PC-3 (cell line): ENCODE measurements around the gene ARHGEF28. TPM values are rescaled to one million over a fixed set of nuclear protein-coding genes. Genes with fewer than 3 reads are reported as not detected.

ENCODE experiments used
- ATAC-seq: fragments of 200-7000 bp; cut with Tn5 transposase; 2 replicates; pipeline ENCODE4 v1.9.1; 2020; ENCODE audit warnings: mild to moderate bottlenecking, moderate library complexity
- BruUV-seq: library from RNA; stranded (reverse); fragments of 400-500 nt; replicated peaks from 2 replicates; lab custom pipeline; 2021; lab: Mats Ljungman, UMichigan
- CTCF ChIA-PET: fragments of 300-600 bp; sonication (Branson Sonifier 250); formaldehyde crosslinking; loops from one replicate; lab custom pipeline; 2022; ENCODE audit warnings: antibody characterized with exemption; lab: Charles Lee
- POLR2A ChIA-PET: fragments of 300-600 bp; sonication (Branson Sonifier 250); formaldehyde crosslinking; loops from one replicate; lab custom pipeline; 2022; ENCODE audit warnings: antibody characterized with exemption; ENCODE audit not compliant: unreplicated experiment; lab: Charles Lee
- DNase-seq: peaks from one replicate; pipeline ENCODE4 v3.0.0-alpha.2; 2015
- H2AFZ ChIP-seq: fragments of 300-600 bp; sonication (generic); 2 replicates; pipeline ENCODE4 v1.6.0; 2016; ENCODE audit warnings: antibody characterized with exemption, low read length
- H3F3A ChIP-seq: fragments of 300-600 bp; sonication (generic); one replicate; pipeline ENCODE4 v1.6.0; 2017; ENCODE audit warnings: antibody characterized with exemption, low read length, control low read depth, mild to moderate bottlenecking; ENCODE audit not compliant: unreplicated experiment
- H3K27ac ChIP-seq: fragments of 300-600 bp; sonication (generic); 2 replicates; pipeline ENCODE4 v1.5.1; 2016; ENCODE audit warnings: mild to moderate bottlenecking, low read length
- H3K27me3 ChIP-seq: fragments of 300-600 bp; sonication (generic); 2 replicates; pipeline ENCODE4 v1.6.1; 2016; ENCODE audit warnings: low read length, mixed read lengths
- H3K36me3 ChIP-seq: fragments of 300-600 bp; sonication (generic); 2 replicates; pipeline ENCODE4 v1.6.1; 2016; ENCODE audit warnings: low read depth, mixed run types, low read length, mixed read lengths
- H3K4me1 ChIP-seq: fragments of 300-600 bp; sonication (generic); 2 replicates; pipeline ENCODE4 v1.5.1; 2016; ENCODE audit warnings: low read length; ENCODE audit not compliant: insufficient read depth
- H3K4me2 ChIP-seq: fragments of 300-600 bp; sonication (generic); 2 replicates; pipeline ENCODE4 v1.6.0; 2016; ENCODE audit warnings: low read length
- H3K4me3 ChIP-seq: fragments of 300-600 bp; sonication (generic); 2 replicates; pipeline ENCODE4 v1.5.1; 2016; ENCODE audit warnings: mild to moderate bottlenecking, low read length, mixed read lengths
- H3K79me2 ChIP-seq: fragments of 300-600 bp; sonication (generic); 2 replicates; pipeline ENCODE4 v1.6.1; 2017; ENCODE audit warnings: low read length, mixed read lengths
- H3K9ac ChIP-seq: fragments of 300-600 bp; sonication (generic); 2 replicates; pipeline ENCODE4 v1.6.0; 2016; ENCODE audit warnings: mild to moderate bottlenecking, low read length
- H3K9me2 ChIP-seq: fragments of 300-600 bp; sonication (generic); replicated peaks from 2 replicates; pipeline ENCODE4 v1.6.1; 2016; ENCODE audit warnings: mixed run types, low read length, mixed read lengths
- H3K9me3 ChIP-seq: fragments of 300-600 bp; sonication (generic); 2 replicates; pipeline ENCODE4 v1.6.1; 2016; ENCODE audit warnings: low read length, mixed read lengths
- H4K20me1 ChIP-seq: fragments of 300-600 bp; sonication (generic); 2 replicates; pipeline ENCODE4 v1.6.1; 2016; ENCODE audit warnings: low read length, mixed read lengths
- CTCF ChIP-seq: fragments of 300-600 bp; sonication (generic); conservative IDR thresholded peaks from 2 replicates; pipeline ENCODE4 v1.5.1; 2017; ENCODE audit warnings: antibody characterized with exemption, low read depth, mild to moderate bottlenecking, low read length
- EZH2 ChIP-seq: fragments of 300-600 bp; sonication (generic); IDR thresholded peaks from one replicate; pipeline ENCODE4 v1.6.1; 2017; ENCODE audit warnings: antibody characterized with exemption, mild to moderate bottlenecking, low read length; ENCODE audit not compliant: unreplicated experiment
- EZH2phosphoT487 ChIP-seq: fragments of 300-600 bp; sonication (generic); IDR thresholded peaks from 2 replicates; pipeline ENCODE4 v1.6.1; 2018; ENCODE audit warnings: mild to moderate bottlenecking, antibody characterized with exemption, low read length, borderline replicate concordance
- intact Hi-C: fragments of 100-400 bp; cut with micrococcal nuclease; formaldehyde crosslinking; loops from 2 replicates; pipeline ENCODE4 v1.9.0; 2023
- total RNA-seq: library from RNA; depleted of rRNA; stranded (reverse); fragments of >200 nt; gene quantifications from 2 replicates; pipeline ENCODE4 v1.2.3, GENCODE V29; 2014

ARHGEF28 gene
- total RNA-seq, 1 experiment from 2014 or later = 24.2 TPM

GRCh38 chr5:73841641-73842040 lies 215.6 kb downstream of the ARHGEF28 start:
- POLR2A ChIA-PET = no interaction called here
- H3K4me2 ChIP-seq = no peak overlapping the region
- CTCF ChIA-PET = no interaction called here
- intact Hi-C loops = no loop called here
- 0 out of 2 replicates have a peak, but pooled peaks cover 7% of the 10 kb centered on the region for H3K9me3 ChIP-seq
- no peak for ATAC-seq
- no peaks in the 10 kb centered on the region for H3F3A ChIP-seq
- H3K79me2 ChIP-seq = no peaks in the 10 kb centered on the region
- H3K4me1 ChIP-seq = no peaks in the 10 kb centered on the region
- H3K27ac ChIP-seq = no peak overlapping the region
- peaks cover 10% of the 10 kb centered on the region; the same call in 1 of the 2 replicates for H3K36me3 ChIP-seq
- no peak overlapping the region for H3K4me3 ChIP-seq
- no peak overlapping the region for H2AFZ ChIP-seq
- BruUV-seq = no TSS peak
- no peaks in the 10 kb centered on the region for H3K27me3 ChIP-seq
- no peak for TF ChIP-seq CTCF
- TF ChIP-seq EZH2 = no peak
- TF ChIP-seq EZH2phosphoT487 = no peak
- no peaks in the 10 kb centered on the region for H4K20me1 ChIP-seq
- DNase-seq = no peak
- H3K9me2 ChIP-seq = no peaks in the 10 kb centered on the region
- H3K9ac ChIP-seq = no peak overlapping the region

GRCh38 chr5:73844165-73844564 lies 218.2 kb downstream of the ARHGEF28 start:
- H3K9me3 ChIP-seq = no peaks in the 10 kb centered on the region
- no peaks in the 10 kb centered on the region for H3K79me2 ChIP-seq
- DNase-seq (no peak), ATAC-seq (no peak)
- H3K27me3 ChIP-seq = no peaks in the 10 kb centered on the region
- no peak overlapping the region for H3K27ac ChIP-seq
- H3K4me1 ChIP-seq = no peaks in the 10 kb centered on the region
- no peaks in the 10 kb centered on the region for H3F3A ChIP-seq
- H3K4me3 ChIP-seq = no peak overlapping the region
- no peak overlapping the region for H3K9ac ChIP-seq
- no peaks in the 10 kb centered on the region for H3K36me3 ChIP-seq
- TF ChIP-seq EZH2 (no peak), CTCF (no peak), EZH2phosphoT487 (no peak)
- H3K9me2 ChIP-seq = no peaks in the 10 kb centered on the region
- CTCF ChIA-PET = no interaction called here
- BruUV-seq = no TSS peak
- intact Hi-C loops = no loop called here
- no peak overlapping the region for H2AFZ ChIP-seq
- POLR2A ChIA-PET = no interaction called here
- H4K20me1 ChIP-seq = no peaks in the 10 kb centered on the region
- H3K4me2 ChIP-seq = no peak overlapping the region

- Histone ChIP-seq H3K4me3 (no peak overlapping the region), H3K36me3 (no peaks in the 10 kb centered on the region), H3K27me3 (no peaks in the 10 kb centered on the region), H3K9ac (no peak overlapping the region), H3K9me2 (no peaks in the 10 kb centered on the region), H3K4me1 (peaks cover 14% of the 10 kb centered on the region), H3K4me2 (no peak overlapping the region), H3K9me3 (no peaks in the 10 kb centered on the region), H3F3A (no peaks in the 10 kb centered on the region), H3K79me2 (no peaks in the 10 kb centered on the region), H2AFZ (no peak overlapping the region), H4K20me1 (no peaks in the 10 kb centered on the region), H3K27ac (no peak overlapping the region)
- ChIA-PET CTCF (no interaction called here), POLR2A (no interaction called here)
- intact Hi-C loops = no loop called here
- ATAC-seq (no peak), DNase-seq (no peak)
- BruUV-seq = no TSS peak
- TF ChIP-seq EZH2 (no peak), EZH2phosphoT487 (no peak), CTCF (no peak)
Measured at GRCh38 chr5:73851471-73852181, 225.6 kb downstream of the ARHGEF28 start.
